Activated CD4-positive, alpha-beta memory T cell treated with anti-CD3 and anti-CD28 coated beads, Interleukin-2, amount 10 ng/mL, durations not matched to agents 7 days and 5 days (primary cell): Measurements from ENCODE around the gene C3orf20. TPM values are rescaled to one million over a fixed set of nuclear protein-coding genes. Genes with fewer than 3 reads are reported as not detected.

Source experiments
- CTCF ChIA-PET: fragments of 350-600 bp; sonication (Branson Sonifier 250); formaldehyde crosslinking; loops from one replicate; lab custom pipeline; 2021; ENCODE audit warnings: antibody characterized with exemption, inconsistent platforms; lab: Charles Lee
- POLR2A ChIA-PET: fragments of 350-600 bp; sonication (Branson Sonifier 250); formaldehyde crosslinking; loops from one replicate; lab custom pipeline; 2021; ENCODE audit warnings: antibody characterized with exemption; lab: Charles Lee
- DNase-seq: peaks from one replicate; pipeline ENCODE4 v3.0.0-alpha.2; 2020
- H3K27ac Mint-ChIP-seq: one replicate; pipeline ENCODE4 v1.8.0; 2021; ENCODE audit warnings: mild to moderate bottlenecking, mixed read lengths
- H3K27me3 Mint-ChIP-seq: one replicate; pipeline ENCODE4 v1.8.0; 2021; ENCODE audit warnings: mixed read lengths
- H3K36me3 Mint-ChIP-seq: one replicate; pipeline ENCODE4 v1.8.0; 2021; ENCODE audit warnings: low read depth, mixed read lengths
- H3K4me1 Mint-ChIP-seq: one replicate; pipeline ENCODE4 v1.8.0; 2021; ENCODE audit warnings: mixed read lengths
- H3K4me3 Mint-ChIP-seq: one replicate; pipeline ENCODE4 v1.8.0; 2021; ENCODE audit warnings: mild to moderate bottlenecking, mixed read lengths
- H3K9me3 Mint-ChIP-seq: one replicate; pipeline ENCODE4 v1.8.0; 2021; ENCODE audit warnings: mixed read lengths
- total RNA-seq, 2 experiments: library from RNA; stranded (reverse); gene quantifications; one replicate each; pipeline ENCODE4 v1.2.3, GENCODE V29; 2021

Gene C3orf20
- total RNA-seq, 2 experiments from 2014 or later, result 0.23 TPM; not detected in 1

- ChIA-PET CTCF (interaction anchor here (1.2 kb wide), 1 partner anchor 110 kb away, joined by 3 read pairs; no protein-coding TSS in a partner anchor), POLR2A (no interaction called here)
- no peak for DNase-seq
- Mint-ChIP-seq H3K9me3 (no peaks in the 10 kb centered on the region), H3K4me3 (no peak overlapping the region), H3K4me1 (peaks cover 14% of the 10 kb centered on the region), H3K36me3 (no peaks in the 10 kb centered on the region), H3K27me3 (peaks cover 86% of the 10 kb centered on the region), H3K27ac (no peak overlapping the region)
These were observed 136.1 kb downstream of the C3orf20 start for GRCh38 chr3:14810801-14811661.

GRCh38 chr3:14811684-14812083, 136.7 kb downstream of the C3orf20 start:
- CTCF ChIA-PET, result interaction anchor here (1.2 kb wide), 1 partner anchor 110 kb away, joined by 3 read pairs; no protein-coding TSS in a partner anchor
- Mint-ChIP-seq H3K27ac (no peak overlapping the region), H3K4me3 (no peak overlapping the region), H3K27me3 (peaks cover 85% of the 10 kb centered on the region), H3K9me3 (no peaks in the 10 kb centered on the region), H3K36me3 (no peaks in the 10 kb centered on the region), H3K4me1 (peaks cover 8% of the 10 kb centered on the region)
- no peak for DNase-seq
- POLR2A ChIA-PET, result no interaction called here

- CTCF ChIA-PET, result interaction anchor here (1.2 kb wide), 1 partner anchor 109 kb away, joined by 3 read pairs; no protein-coding TSS in a partner anchor
These were observed 137.4 kb downstream of the C3orf20 start for GRCh38 chr3:14812196-14812790.

GRCh38 chr3:14814411-14814871, 139.5 kb downstream of the C3orf20 start:
- H3K27me3 Mint-ChIP-seq, result peaks cover 63% of the 10 kb centered on the region
- no peak for DNase-seq
- POLR2A ChIA-PET, result no interaction called here
- no peaks in the 10 kb centered on the region for H3K9me3 Mint-ChIP-seq
- H3K4me3 Mint-ChIP-seq, result no peak overlapping the region
- CTCF ChIA-PET, result interaction anchor here (0.7 kb wide), 1 partner anchor 629 kb away, joined by 3 read pairs; no protein-coding TSS in a partner anchor
- no peaks in the 10 kb centered on the region for H3K36me3 Mint-ChIP-seq
- H3K4me1 Mint-ChIP-seq, result peaks cover 2% of the 10 kb centered on the region
- H3K27ac Mint-ChIP-seq, result no peak overlapping the region

More at GRCh38 chr3:14812196-14812790, 137.4 kb downstream of the C3orf20 start:
- POLR2A ChIA-PET, result no interaction called here
- Mint-ChIP-seq H3K9me3 (no peaks in the 10 kb centered on the region), H3K27ac (no peak overlapping the region), H3K4me1 (peaks cover 2% of the 10 kb centered on the region), H3K36me3 (no peaks in the 10 kb centered on the region), H3K27me3 (peaks cover 81% of the 10 kb centered on the region), H3K4me3 (no peak overlapping the region)
- DNase-seq, result no peak

- Mint-ChIP-seq H3K4me3 (no peak overlapping the region), H3K36me3 (no peaks in the 10 kb centered on the region), H3K9me3 (no peaks in the 10 kb centered on the region), H3K4me1 (no peaks in the 10 kb centered on the region), H3K27me3 (peaks cover 51% of the 10 kb centered on the region), H3K27ac (no peak overlapping the region)
- no peak for DNase-seq
- ChIA-PET POLR2A (no interaction called here), CTCF (interaction anchor here (1.1 kb wide), 1 partner anchor 105 kb away, joined by 3 read pairs; no protein-coding TSS in a partner anchor)
These were observed 141.4 kb downstream of the C3orf20 start for GRCh38 chr3:14816359-14816758.

- H3K27ac Mint-ChIP-seq, result no peak within 1 kb of the TSS
- CTCF ChIA-PET, result no interaction called here
- POLR2A ChIA-PET, result no interaction called here
- H3K27me3 Mint-ChIP-seq, result peaks cover 39% of the 10 kb centered on the region
- no peak within 1 kb of the TSS for H3K4me3 Mint-ChIP-seq
- H3K9me3 Mint-ChIP-seq, result no peaks in the 10 kb centered on the region
- no peak for DNase-seq
- H3K36me3 Mint-ChIP-seq, result no peaks in the 10 kb centered on the region
- no peaks in the 10 kb centered on the region for H3K4me1 Mint-ChIP-seq
These were observed 144.0 kb downstream of the C3orf20 start, which contains the start of gene FGD5 for GRCh38 chr3:14818804-14819500. Gene FGD5 (plus strand): TSS chr3:14818962. CDS start chr3:14819072, 110 bp downstream.

- no peaks in the 10 kb centered on the region for H3K9me3 Mint-ChIP-seq
- no peaks in the 10 kb centered on the region for H3K36me3 Mint-ChIP-seq
- POLR2A ChIA-PET, result no interaction called here
- no peak for DNase-seq
- H3K4me1 Mint-ChIP-seq, result no peaks in the 10 kb centered on the region
- H3K27ac Mint-ChIP-seq, result no peak overlapping the region
- CTCF ChIA-PET, result no interaction called here
- no peak overlapping the region for H3K4me3 Mint-ChIP-seq
- H3K27me3 Mint-ChIP-seq, result peaks cover 40% of the 10 kb centered on the region
These were observed 144.7 kb downstream of the C3orf20 start for GRCh38 chr3:14819671-14820070.

GRCh38 chr3:14820156-14820555, 145.2 kb downstream of the C3orf20 start:
- Mint-ChIP-seq H3K4me1 (no peaks in the 10 kb centered on the region), H3K27me3 (peaks cover 36% of the 10 kb centered on the region), H3K36me3 (no peaks in the 10 kb centered on the region), H3K9me3 (no peaks in the 10 kb centered on the region), H3K27ac (no peak overlapping the region), H3K4me3 (no peak overlapping the region)
- CTCF ChIA-PET, result no interaction called here
- DNase-seq, result no peak
- POLR2A ChIA-PET, result no interaction called here

GRCh38 chr3:14821151-14821550, 146.2 kb downstream of the C3orf20 start:
- DNase-seq, result no peak
- ChIA-PET POLR2A (no interaction called here), CTCF (no interaction called here)
- Mint-ChIP-seq H3K27me3 (peaks cover 30% of the 10 kb centered on the region), H3K27ac (no peak overlapping the region), H3K4me3 (no peak overlapping the region), H3K4me1 (no peaks in the 10 kb centered on the region), H3K9me3 (no peaks in the 10 kb centered on the region), H3K36me3 (no peaks in the 10 kb centered on the region)

GRCh38 chr3:14822134-14822533, 147.2 kb downstream of the C3orf20 start:
- Mint-ChIP-seq H3K9me3 (no peaks in the 10 kb centered on the region), H3K27me3 (peaks cover 33% of the 10 kb centered on the region), H3K4me1 (no peaks in the 10 kb centered on the region), H3K36me3 (no peaks in the 10 kb centered on the region), H3K27ac (no peak overlapping the region), H3K4me3 (no peak overlapping the region)
- DNase-seq, result no peak
- POLR2A ChIA-PET, result no interaction called here
- CTCF ChIA-PET, result interaction anchor here (0.6 kb wide), 1 partner anchor 99 kb away, joined by 3 read pairs; no protein-coding TSS in a partner anchor
